WTC11 (cell line): ENCODE results near the gene DAPK1. TPM values are rescaled to one million over a fixed set of nuclear protein-coding genes. Genes with fewer than 3 reads are reported as not detected.

ENCODE experiments used
- ATAC-seq: fragments of 200-7000 bp; cut with Tn5 transposase; 2 replicates; pipeline ENCODE4 v1.10.0; 2021; ENCODE audit warnings: mild to moderate bottlenecking, moderate library complexity
- CTCF ChIA-PET: fragments of 300-600 bp; sonication (Branson Sonifier 250); formaldehyde crosslinking; loops from one replicate; lab custom pipeline; 2021; ENCODE audit warnings: antibody characterized with exemption; lab: Charles Lee
- POLR2A ChIA-PET: fragments of 350-600 bp; sonication (Branson Sonifier 250); formaldehyde crosslinking; loops from one replicate; lab custom pipeline; 2021; ENCODE audit warnings: antibody characterized with exemption; lab: Charles Lee
- DNase-seq: peaks from one replicate; pipeline ENCODE4 v3.0.0; 2021; ENCODE audit warnings: low spot score
- H3K27ac Mint-ChIP-seq: 2 replicates; pipeline ENCODE4 v1.8.0; 2021; ENCODE audit warnings: mixed read lengths
- H3K27me3 Mint-ChIP-seq: 2 replicates; pipeline ENCODE4 v1.8.0; 2021; ENCODE audit warnings: low read depth, mild to moderate bottlenecking, moderate library complexity, mixed read lengths
- H3K36me3 Mint-ChIP-seq: 2 replicates; pipeline ENCODE4 v1.8.0; 2021; ENCODE audit warnings: mixed read lengths
- H3K4me1 Mint-ChIP-seq: 2 replicates; pipeline ENCODE4 v1.8.0; 2022; ENCODE audit warnings: mixed read lengths
- H3K4me3 Mint-ChIP-seq: 2 replicates; pipeline ENCODE4 v1.8.0; 2021; ENCODE audit warnings: mild to moderate bottlenecking, moderate library complexity, mixed read lengths
- H3K9me3 Mint-ChIP-seq: 2 replicates; pipeline ENCODE4 v1.8.0; 2021; ENCODE audit warnings: mixed read lengths
- ATF1 ChIP-seq: sonication (generic); formaldehyde crosslinking; IDR thresholded peaks from 2 replicates; pipeline ENCODE4 v1.8.1; 2023; ENCODE audit warnings: mild to moderate bottlenecking, moderate library complexity, missing genetic modification reagents
- CDX4 ChIP-seq: fragments of 250-450 bp; sonication (Bioruptor Pico); IDR thresholded peaks from 2 replicates; pipeline ENCODE4 v1.9.0; 2021; ENCODE audit warnings: moderate library complexity, mild to moderate bottlenecking, inconsistent platforms, borderline replicate concordance
- CREB1 ChIP-seq: sonication (generic); formaldehyde crosslinking; IDR thresholded peaks from 2 replicates; pipeline ENCODE4 v1.8.0; 2023; ENCODE audit warnings: mild to moderate bottlenecking, missing genetic modification reagents
- IRF2 ChIP-seq: sonication (generic); formaldehyde crosslinking; IDR thresholded peaks from 2 replicates; pipeline ENCODE4 v1.8.0; 2022; ENCODE audit warnings: low read depth, missing genetic modification reagents, borderline replicate concordance
- NFE2L1 ChIP-seq: sonication (generic); formaldehyde crosslinking; IDR thresholded peaks from 2 replicates; pipeline ENCODE4 v1.8.1; 2023; ENCODE audit warnings: missing genetic modification reagents
- NR2C2 ChIP-seq: sonication (generic); formaldehyde crosslinking; IDR thresholded peaks from 2 replicates; pipeline ENCODE4 v1.8.0; 2022; ENCODE audit warnings: mild to moderate bottlenecking, missing genetic modification reagents
- SMAD3 ChIP-seq: sonication (generic); formaldehyde crosslinking; IDR thresholded peaks from 2 replicates; pipeline ENCODE4 v1.8.0; 2022; ENCODE audit warnings: missing genetic modification reagents, mild to moderate bottlenecking, borderline replicate concordance
- TCF7 ChIP-seq: sonication (generic); formaldehyde crosslinking; IDR thresholded peaks from 2 replicates; pipeline ENCODE4 v1.8.0; 2022; ENCODE audit warnings: mild to moderate bottlenecking, low read depth, missing genetic modification reagents, moderate library complexity
- TEAD4 ChIP-seq: sonication (generic); formaldehyde crosslinking; IDR thresholded peaks from 2 replicates; pipeline ENCODE4 v1.8.0; 2022; ENCODE audit warnings: mild to moderate bottlenecking, missing genetic modification reagents
- USF2 ChIP-seq: sonication (generic); formaldehyde crosslinking; IDR thresholded peaks from 2 replicates; pipeline ENCODE4 v1.8.1; 2023; ENCODE audit warnings: mild to moderate bottlenecking, missing genetic modification reagents, moderate library complexity
- ZNF219 ChIP-seq: sonication (generic); formaldehyde crosslinking; IDR thresholded peaks from 2 replicates; pipeline ENCODE4 v1.8.0; 2023; ENCODE audit warnings: missing genetic modification reagents, mild to moderate bottlenecking, borderline replicate concordance
- ZNF317 ChIP-seq: sonication (generic); formaldehyde crosslinking; IDR thresholded peaks from 2 replicates; pipeline ENCODE4 v1.8.1; 2023; ENCODE audit warnings: low read depth, mild to moderate bottlenecking, moderate library complexity, missing genetic modification reagents, borderline replicate concordance
- total RNA-seq: library from RNA; stranded (reverse); gene quantifications from 3 replicates; pipeline ENCODE4 v1.2.3, GENCODE V29; 2021
- TF ChIP-seq, protein P1 (sequence below): fragments of 250-450 bp; sonication (Bioruptor Pico); IDR thresholded peaks from 2 replicates; pipeline ENCODE4 v1.9.0; 2021; ENCODE audit warnings: mild to moderate bottlenecking, borderline replicate concordance
- TF ChIP-seq, protein P2 (sequence below): sonication (generic); formaldehyde crosslinking; IDR thresholded peaks from 2 replicates; pipeline ENCODE4 v1.8.1; 2022; ENCODE audit warnings: missing genetic modification reagents, borderline replicate concordance
- TF ChIP-seq, protein P3 (sequence below): sonication (generic); formaldehyde crosslinking; IDR thresholded peaks from 2 replicates; pipeline ENCODE4 v1.8.1; 2023; ENCODE audit warnings: mild to moderate bottlenecking, missing genetic modification reagents, borderline replicate concordance
- TF ChIP-seq, protein P4 (sequence below): fragments of 250-450 bp; sonication (Bioruptor Pico); IDR thresholded peaks from 2 replicates; pipeline ENCODE4 v1.9.0; 2021; ENCODE audit warnings: mild to moderate bottlenecking

Gene DAPK1
- total RNA-seq, 1 experiment from 2014 or later = 129 TPM

DNA sequence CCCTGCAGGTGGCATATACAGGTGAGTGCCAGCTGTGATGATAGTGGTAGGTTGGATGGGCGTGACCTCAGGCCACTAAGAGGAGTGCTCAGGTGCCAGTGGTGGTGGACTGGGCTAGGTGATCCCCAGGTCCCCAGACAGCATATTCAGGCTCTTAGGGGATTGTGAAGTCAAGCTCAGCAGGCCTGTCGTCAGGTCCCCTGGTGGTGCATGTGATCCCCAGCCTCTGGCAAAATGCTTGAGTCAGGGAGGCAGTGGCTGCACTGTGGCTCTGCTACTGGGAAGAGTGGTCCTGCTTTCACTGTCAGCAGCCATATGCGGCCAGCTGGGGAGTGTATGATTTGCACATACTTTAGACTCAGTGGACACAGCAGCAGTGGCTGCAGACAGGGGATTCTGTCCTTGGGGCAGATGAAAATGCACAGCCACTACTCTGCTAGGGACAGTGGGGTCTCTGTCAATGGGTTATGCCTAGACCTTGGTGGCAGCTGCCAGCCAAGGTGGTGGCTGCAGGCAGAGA, 196.6 kb downstream of the DAPK1 start:
- Mint-ChIP-seq H3K4me3 (no peak overlapping the region), H3K36me3 (peaks cover 74% of the 10 kb centered on the region), H3K27ac (no peak overlapping the region), H3K4me1 (no peaks in the 10 kb centered on the region), H3K9me3 (peaks cover 11% of the 10 kb centered on the region; the same call in 1 of the 2 replicates), H3K27me3 (no peaks in the 10 kb centered on the region)
- no peak for DNase-seq
- CTCF ChIA-PET = interaction anchor here (1.7 kb wide), 1 partner anchor 9 kb away, joined by 5 read pairs; no protein-coding TSS in a partner anchor
- TF ChIP-seq ZNF317 (CRISPR knock-in tag) (no peak), NR2C2 (CRISPR knock-in tag) (no peak), NFE2L1 (CRISPR knock-in tag) (no peak), USF2 (CRISPR knock-in tag) (no peak), SMAD3 (CRISPR knock-in tag) (no peak), TCF7 (CRISPR knock-in tag) (no peak), CDX4 (CRISPR knock-in tag) (no peak), ZNF219 (CRISPR knock-in tag) (no peak), CREB1 (CRISPR knock-in tag) (no peak), TEAD4 (no peak), IRF2 (CRISPR knock-in tag) (no peak), ATF1 (CRISPR knock-in tag) (no peak)
- TF ChIP-seq, protein P1, sequence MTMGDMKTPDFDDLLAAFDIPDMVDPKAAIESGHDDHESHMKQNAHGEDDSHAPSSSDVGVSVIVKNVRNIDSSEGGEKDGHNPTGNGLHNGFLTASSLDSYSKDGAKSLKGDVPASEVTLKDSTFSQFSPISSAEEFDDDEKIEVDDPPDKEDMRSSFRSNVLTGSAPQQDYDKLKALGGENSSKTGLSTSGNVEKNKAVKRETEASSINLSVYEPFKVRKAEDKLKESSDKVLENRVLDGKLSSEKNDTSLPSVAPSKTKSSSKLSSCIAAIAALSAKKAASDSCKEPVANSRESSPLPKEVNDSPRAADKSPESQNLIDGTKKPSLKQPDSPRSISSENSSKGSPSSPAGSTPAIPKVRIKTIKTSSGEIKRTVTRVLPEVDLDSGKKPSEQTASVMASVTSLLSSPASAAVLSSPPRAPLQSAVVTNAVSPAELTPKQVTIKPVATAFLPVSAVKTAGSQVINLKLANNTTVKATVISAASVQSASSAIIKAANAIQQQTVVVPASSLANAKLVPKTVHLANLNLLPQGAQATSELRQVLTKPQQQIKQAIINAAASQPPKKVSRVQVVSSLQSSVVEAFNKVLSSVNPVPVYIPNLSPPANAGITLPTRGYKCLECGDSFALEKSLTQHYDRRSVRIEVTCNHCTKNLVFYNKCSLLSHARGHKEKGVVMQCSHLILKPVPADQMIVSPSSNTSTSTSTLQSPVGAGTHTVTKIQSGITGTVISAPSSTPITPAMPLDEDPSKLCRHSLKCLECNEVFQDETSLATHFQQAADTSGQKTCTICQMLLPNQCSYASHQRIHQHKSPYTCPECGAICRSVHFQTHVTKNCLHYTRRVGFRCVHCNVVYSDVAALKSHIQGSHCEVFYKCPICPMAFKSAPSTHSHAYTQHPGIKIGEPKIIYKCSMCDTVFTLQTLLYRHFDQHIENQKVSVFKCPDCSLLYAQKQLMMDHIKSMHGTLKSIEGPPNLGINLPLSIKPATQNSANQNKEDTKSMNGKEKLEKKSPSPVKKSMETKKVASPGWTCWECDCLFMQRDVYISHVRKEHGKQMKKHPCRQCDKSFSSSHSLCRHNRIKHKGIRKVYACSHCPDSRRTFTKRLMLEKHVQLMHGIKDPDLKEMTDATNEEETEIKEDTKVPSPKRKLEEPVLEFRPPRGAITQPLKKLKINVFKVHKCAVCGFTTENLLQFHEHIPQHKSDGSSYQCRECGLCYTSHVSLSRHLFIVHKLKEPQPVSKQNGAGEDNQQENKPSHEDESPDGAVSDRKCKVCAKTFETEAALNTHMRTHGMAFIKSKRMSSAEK (CRISPR knock-in tag) = no peak
- TF ChIP-seq, protein P2, sequence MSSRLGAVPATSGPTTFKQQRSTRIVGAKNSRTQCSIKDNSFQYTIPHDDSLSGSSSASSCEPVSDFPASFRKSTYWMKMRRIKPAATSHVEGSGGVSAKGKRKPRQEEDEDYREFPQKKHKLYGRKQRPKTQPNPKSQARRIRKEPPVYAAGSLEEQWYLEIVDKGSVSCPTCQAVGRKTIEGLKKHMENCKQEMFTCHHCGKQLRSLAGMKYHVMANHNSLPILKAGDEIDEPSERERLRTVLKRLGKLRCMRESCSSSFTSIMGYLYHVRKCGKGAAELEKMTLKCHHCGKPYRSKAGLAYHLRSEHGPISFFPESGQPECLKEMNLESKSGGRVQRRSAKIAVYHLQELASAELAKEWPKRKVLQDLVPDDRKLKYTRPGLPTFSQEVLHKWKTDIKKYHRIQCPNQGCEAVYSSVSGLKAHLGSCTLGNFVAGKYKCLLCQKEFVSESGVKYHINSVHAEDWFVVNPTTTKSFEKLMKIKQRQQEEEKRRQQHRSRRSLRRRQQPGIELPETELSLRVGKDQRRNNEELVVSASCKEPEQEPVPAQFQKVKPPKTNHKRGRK (CRISPR knock-in tag) = no peak
- TF ChIP-seq, protein P3, sequence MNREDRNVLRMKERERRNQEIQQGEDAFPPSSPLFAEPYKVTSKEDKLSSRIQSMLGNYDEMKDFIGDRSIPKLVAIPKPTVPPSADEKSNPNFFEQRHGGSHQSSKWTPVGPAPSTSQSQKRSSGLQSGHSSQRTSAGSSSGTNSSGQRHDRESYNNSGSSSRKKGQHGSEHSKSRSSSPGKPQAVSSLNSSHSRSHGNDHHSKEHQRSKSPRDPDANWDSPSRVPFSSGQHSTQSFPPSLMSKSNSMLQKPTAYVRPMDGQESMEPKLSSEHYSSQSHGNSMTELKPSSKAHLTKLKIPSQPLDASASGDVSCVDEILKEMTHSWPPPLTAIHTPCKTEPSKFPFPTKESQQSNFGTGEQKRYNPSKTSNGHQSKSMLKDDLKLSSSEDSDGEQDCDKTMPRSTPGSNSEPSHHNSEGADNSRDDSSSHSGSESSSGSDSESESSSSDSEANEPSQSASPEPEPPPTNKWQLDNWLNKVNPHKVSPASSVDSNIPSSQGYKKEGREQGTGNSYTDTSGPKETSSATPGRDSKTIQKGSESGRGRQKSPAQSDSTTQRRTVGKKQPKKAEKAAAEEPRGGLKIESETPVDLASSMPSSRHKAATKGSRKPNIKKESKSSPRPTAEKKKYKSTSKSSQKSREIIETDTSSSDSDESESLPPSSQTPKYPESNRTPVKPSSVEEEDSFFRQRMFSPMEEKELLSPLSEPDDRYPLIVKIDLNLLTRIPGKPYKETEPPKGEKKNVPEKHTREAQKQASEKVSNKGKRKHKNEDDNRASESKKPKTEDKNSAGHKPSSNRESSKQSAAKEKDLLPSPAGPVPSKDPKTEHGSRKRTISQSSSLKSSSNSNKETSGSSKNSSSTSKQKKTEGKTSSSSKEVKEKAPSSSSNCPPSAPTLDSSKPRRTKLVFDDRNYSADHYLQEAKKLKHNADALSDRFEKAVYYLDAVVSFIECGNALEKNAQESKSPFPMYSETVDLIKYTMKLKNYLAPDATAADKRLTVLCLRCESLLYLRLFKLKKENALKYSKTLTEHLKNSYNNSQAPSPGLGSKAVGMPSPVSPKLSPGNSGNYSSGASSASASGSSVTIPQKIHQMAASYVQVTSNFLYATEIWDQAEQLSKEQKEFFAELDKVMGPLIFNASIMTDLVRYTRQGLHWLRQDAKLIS (CRISPR knock-in tag) = no peak
- TF ChIP-seq, protein P4, sequence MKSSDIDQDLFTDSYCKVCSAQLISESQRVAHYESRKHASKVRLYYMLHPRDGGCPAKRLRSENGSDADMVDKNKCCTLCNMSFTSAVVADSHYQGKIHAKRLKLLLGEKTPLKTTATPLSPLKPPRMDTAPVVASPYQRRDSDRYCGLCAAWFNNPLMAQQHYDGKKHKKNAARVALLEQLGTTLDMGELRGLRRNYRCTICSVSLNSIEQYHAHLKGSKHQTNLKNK (CRISPR knock-in tag) = no peak
- ATAC-seq = no peak
- POLR2A ChIA-PET = no interaction called here
